Measurements from ENCODE around the gene CUEDC1.

- TF ChIP-seq POLR2AphosphoS5 (IDR thresholded peaks at IDR 0.05; ENCODE audit: low read depth, low read length): no peak
- no peak for TF ChIP-seq TAF1 (IDR thresholded peaks at IDR 0.05; ENCODE audit: low read depth, low read length)
- no peak for TF ChIP-seq POLR2A (IDR thresholded peaks at IDR 0.05; ENCODE audit: low read depth, low read length)
Observed at GRCh38 chr17:57830880-57831279, 124.3 kb downstream of the CUEDC1 start.
